Activated B cell treated with CpG ODN at 0.5 μM for 24 hours (primary cell): ENCODE measurements around the gene TCF4. TPM values are rescaled to one million over a fixed set of nuclear protein-coding genes. Genes with fewer than 3 reads are reported as not detected.

Source experiments
- ATAC-seq: fragments of 200-7000 bp; cut with Tn5 transposase; one replicate; pipeline ENCODE4 v1.10.0; 2021; ENCODE audit warnings: low read depth, mild to moderate bottlenecking, moderate library complexity
- CTCF ChIA-PET: fragments of 350-600 bp; sonication (Branson Sonifier 250); formaldehyde crosslinking; loops from one replicate; lab custom pipeline; 2021; ENCODE audit warnings: antibody characterized with exemption; lab: Charles Lee
- POLR2A ChIA-PET: fragments of 350-600 bp; sonication (Branson Sonifier 250); formaldehyde crosslinking; loops from one replicate; lab custom pipeline; 2021; ENCODE audit warnings: antibody characterized with exemption; lab: Charles Lee
- DNase-seq: peaks from one replicate; pipeline ENCODE4 v3.0.0; 2022
- H3K27ac Mint-ChIP-seq: one replicate; pipeline ENCODE4 v1.8.0; 2020; ENCODE audit warnings: mixed read lengths
- H3K27me3 Mint-ChIP-seq: one replicate; pipeline ENCODE4 v1.8.0; 2021; ENCODE audit warnings: mixed read lengths
- H3K36me3 Mint-ChIP-seq: one replicate; pipeline ENCODE4 v1.8.0; 2021; ENCODE audit warnings: low read depth, mixed read lengths
- H3K4me1 Mint-ChIP-seq: one replicate; pipeline ENCODE4 v1.8.0; 2021; ENCODE audit warnings: mixed read lengths
- H3K4me3 Mint-ChIP-seq: one replicate; pipeline ENCODE4 v1.8.0; 2020; ENCODE audit warnings: mild to moderate bottlenecking, mixed read lengths
- H3K9me3 Mint-ChIP-seq: one replicate; pipeline ENCODE4 v1.8.0; 2020; ENCODE audit warnings: mixed read lengths
- intact Hi-C: fragments of 100-400 bp; cut with micrococcal nuclease; formaldehyde crosslinking; loops from one replicate; pipeline ENCODE4 v1.15.1; 2024
- total RNA-seq: library from RNA; stranded (reverse); gene quantifications from 2 replicates; pipeline ENCODE4 v1.2.3, GENCODE V29; 2022
- TF ChIP-seq, protein P1 (sequence below): fragments of 200-600 bp; IDR thresholded peaks from one replicate; pipeline ENCODE4 v1.8.0; 2022; ENCODE audit warnings: antibody characterized with exemption, mild to moderate bottlenecking

Gene TCF4
- total RNA-seq, 1 donor from 2014 or later, result 270 TPM

DNA sequence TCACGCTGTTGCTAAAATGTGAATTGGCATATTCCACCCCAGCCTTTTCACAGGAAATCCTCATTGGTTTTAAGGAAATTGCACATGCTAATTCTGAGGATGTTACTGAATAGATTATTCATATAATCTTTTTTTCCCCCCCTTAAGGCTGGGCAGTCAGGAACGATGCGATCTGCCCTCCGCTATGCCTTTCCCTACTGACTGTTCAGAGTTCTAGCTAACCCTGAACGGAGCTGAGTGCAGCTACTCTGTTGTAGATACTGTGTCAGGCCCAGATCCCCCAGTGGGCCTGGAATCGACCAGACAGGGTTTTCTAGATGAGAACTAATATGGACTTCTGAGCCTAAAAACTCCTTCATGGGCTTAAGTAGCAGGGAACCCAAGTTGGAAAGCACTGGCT lies 192.2 kb downstream of the TCF4 start:
- intact Hi-C loops, result no loop called here
- Mint-ChIP-seq H3K4me1 (peaks cover 2% of the 10 kb centered on the region), H3K27me3 (no peaks in the 10 kb centered on the region), H3K27ac (no peak overlapping the region), H3K4me3 (no peak overlapping the region), H3K36me3 (no peaks in the 10 kb centered on the region), H3K9me3 (no peaks in the 10 kb centered on the region)
- CTCF ChIA-PET, result no interaction called here
- POLR2A ChIA-PET, result no interaction called here
- TF ChIP-seq, protein P1, sequence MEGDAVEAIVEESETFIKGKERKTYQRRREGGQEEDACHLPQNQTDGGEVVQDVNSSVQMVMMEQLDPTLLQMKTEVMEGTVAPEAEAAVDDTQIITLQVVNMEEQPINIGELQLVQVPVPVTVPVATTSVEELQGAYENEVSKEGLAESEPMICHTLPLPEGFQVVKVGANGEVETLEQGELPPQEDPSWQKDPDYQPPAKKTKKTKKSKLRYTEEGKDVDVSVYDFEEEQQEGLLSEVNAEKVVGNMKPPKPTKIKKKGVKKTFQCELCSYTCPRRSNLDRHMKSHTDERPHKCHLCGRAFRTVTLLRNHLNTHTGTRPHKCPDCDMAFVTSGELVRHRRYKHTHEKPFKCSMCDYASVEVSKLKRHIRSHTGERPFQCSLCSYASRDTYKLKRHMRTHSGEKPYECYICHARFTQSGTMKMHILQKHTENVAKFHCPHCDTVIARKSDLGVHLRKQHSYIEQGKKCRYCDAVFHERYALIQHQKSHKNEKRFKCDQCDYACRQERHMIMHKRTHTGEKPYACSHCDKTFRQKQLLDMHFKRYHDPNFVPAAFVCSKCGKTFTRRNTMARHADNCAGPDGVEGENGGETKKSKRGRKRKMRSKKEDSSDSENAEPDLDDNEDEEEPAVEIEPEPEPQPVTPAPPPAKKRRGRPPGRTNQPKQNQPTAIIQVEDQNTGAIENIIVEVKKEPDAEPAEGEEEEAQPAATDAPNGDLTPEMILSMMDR, result no peak
- DNase-seq (no peak), ATAC-seq (no peak)

DNA sequence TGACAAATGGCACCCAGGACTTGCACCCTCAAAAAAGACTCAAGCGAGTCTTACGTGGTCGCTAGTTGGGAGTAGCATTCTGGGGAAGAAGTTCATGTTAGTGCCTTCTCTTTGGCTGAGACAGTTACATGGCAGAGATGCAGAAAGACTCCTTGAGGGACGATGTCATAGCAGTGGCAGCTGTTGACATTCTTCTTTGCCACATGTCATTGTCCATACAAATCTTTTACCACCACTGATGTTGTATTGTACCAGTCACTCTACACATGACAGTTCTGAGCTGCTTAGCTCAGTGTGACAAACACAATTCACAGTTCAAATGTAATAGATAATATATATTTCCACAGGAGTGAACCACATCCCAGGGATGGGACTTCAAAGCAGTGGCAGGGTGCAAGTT lies 197.1 kb downstream of the TCF4 start:
- Mint-ChIP-seq H3K27ac (no peak overlapping the region), H3K36me3 (peaks cover 4% of the 10 kb centered on the region), H3K9me3 (no peaks in the 10 kb centered on the region), H3K4me1 (peaks cover 4% of the 10 kb centered on the region), H3K27me3 (no peaks in the 10 kb centered on the region), H3K4me3 (no peak overlapping the region)
- ChIA-PET POLR2A (interaction anchor here (0.6 to 1.0 kb wide), 2 partner anchors 69 to 1161 kb away, joined by 3 to 5 read pairs; no protein-coding TSS in a partner anchor), CTCF (no interaction called here)
- intact Hi-C loops, result no loop called here
- DNase-seq, result no peak
- TF ChIP-seq, protein P1, result no peak
- no peak for ATAC-seq

DNA sequence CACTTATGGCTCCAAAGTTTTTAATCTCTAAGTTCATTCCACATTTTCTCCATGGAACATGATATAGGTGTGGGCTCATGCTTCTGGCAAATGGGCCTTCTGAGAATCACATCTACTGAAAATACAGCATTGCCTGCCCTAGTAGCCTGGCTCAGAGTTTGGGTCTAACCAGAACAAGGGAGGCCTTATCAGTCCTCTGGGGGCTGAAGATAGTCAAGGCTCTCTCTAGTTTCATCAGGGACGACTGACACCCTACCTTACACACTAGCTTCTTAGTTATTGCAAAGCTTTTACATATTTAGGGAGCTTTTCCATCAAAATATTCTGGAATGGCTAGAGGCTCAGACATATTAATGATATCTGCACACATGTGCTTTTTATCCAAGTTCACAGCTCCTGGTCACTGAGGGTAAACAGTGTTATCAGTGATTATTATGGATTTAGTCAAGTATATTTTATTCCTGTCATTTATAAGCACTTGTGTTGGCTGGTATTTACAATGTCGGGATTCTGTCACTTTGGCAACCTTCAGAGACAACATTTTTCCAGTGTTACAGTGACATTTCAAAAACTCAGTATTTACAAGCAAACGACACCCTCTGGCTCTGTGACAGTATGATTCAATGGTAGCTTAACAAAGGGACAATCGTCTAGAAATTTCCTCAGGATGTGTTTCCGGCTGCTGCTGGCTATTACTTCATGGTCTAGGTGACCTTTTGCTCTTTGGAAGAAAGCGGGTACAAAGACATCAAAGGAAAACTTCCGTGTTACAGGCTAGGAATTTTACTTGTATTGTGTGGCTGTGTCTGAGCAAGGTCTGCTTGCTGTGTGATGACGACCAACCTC lies 200.6 kb downstream of the TCF4 start:
- TF ChIP-seq, protein P1, result no peak
- H3K27ac Mint-ChIP-seq, result no peak overlapping the region
- POLR2A ChIA-PET, result interaction anchor here (0.6 kb wide), 1 partner anchor 47 kb away, joined by 3 read pairs; no protein-coding TSS in a partner anchor
- ATAC-seq (no peak), DNase-seq (no peak)
- CTCF ChIA-PET, result no interaction called here
- no peak overlapping the region for H3K4me3 Mint-ChIP-seq
- H3K27me3 Mint-ChIP-seq, result no peaks in the 10 kb centered on the region
- peaks cover 4% of the 10 kb centered on the region for H3K36me3 Mint-ChIP-seq
- intact Hi-C loops, result no loop called here
- peaks cover 37% of the 10 kb centered on the region for H3K4me1 Mint-ChIP-seq
- H3K9me3 Mint-ChIP-seq, result peaks cover 2% of the 10 kb centered on the region

DNA sequence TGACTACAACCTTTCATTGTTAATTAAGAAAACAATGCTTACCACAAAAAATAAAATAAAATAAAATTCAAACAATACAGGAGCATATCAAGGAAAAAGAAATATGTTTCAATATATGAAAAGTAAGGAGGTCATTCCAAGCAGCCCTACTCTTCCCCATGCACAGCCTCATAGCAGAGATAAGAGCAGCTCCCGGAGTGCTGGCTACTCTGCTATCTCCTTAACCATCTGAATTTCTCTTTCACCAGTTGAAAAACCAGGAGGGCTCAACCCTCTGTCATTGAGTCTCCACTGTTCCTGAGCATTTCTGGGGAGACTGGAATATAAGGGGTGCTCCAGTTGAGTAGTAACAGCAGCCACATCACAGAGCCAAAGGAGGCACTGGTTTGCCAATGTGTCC lies 201.4 kb downstream of the TCF4 start:
- TF ChIP-seq, protein P1, result no peak
- DNase-seq (no peak), ATAC-seq (no peak)
- H3K9me3 Mint-ChIP-seq, result peaks cover 2% of the 10 kb centered on the region
- CTCF ChIA-PET, result no interaction called here
- intact Hi-C loops, result no loop called here
- no peak overlapping the region for H3K4me3 Mint-ChIP-seq
- peaks cover 42% of the 10 kb centered on the region for H3K4me1 Mint-ChIP-seq
- H3K27me3 Mint-ChIP-seq, result no peaks in the 10 kb centered on the region
- H3K36me3 Mint-ChIP-seq, result peaks cover 4% of the 10 kb centered on the region
- H3K27ac Mint-ChIP-seq, result peak overlapping the region; percentile 37
- POLR2A ChIA-PET, result no interaction called here

DNA sequence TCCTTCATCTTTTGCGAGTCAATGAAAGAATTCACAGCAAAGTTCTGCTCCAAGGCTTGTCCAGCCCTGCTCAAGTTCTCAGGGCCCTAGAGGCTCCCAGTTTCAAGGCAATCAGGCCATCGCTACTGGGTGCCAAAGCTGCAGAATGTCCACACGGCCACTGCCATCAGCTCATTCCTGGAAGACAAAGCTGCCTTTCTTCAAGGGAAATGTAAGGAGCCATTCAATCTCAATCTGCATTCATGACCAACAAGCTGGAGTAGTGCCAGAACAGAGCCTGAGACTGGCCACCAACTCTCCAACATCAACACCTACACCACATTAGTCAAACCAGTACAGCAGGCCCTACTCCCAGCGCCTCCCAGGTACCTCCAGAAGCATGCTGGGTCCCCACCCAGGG lies 202.2 kb downstream of the TCF4 start:
- ATAC-seq (no peak), DNase-seq (no peak)
- Mint-ChIP-seq H3K27me3 (no peaks in the 10 kb centered on the region), H3K4me1 (peaks cover 47% of the 10 kb centered on the region), H3K4me3 (no peak overlapping the region), H3K27ac (peak overlapping the region; percentile 78), H3K36me3 (peaks cover 4% of the 10 kb centered on the region), H3K9me3 (peaks cover 2% of the 10 kb centered on the region)
- intact Hi-C loops, result no loop called here
- ChIA-PET POLR2A (no interaction called here), CTCF (no interaction called here)
- TF ChIP-seq, protein P1, result no peak
